DMS79 (cell line): ENCODE measurements around the gene SLC10A6.
"Not testable (repeated sequence)": the region's sequence is repeated elsewhere in the genome, so short reads cannot be mapped to it uniquely, and the experiment has no call there.

Experiments
- DNase-seq: peaks from one replicate; lab custom pipeline; 2025; lab: John Stamatoyannopoulos, UW

Gene SLC10A6

GRCh38 chr4:86848732-86849619 lies at the start of gene SLC10A6:
TSS of gene SLC10A6 (minus strand) at chr4:86849384. CDS start at chr4:86849115, 269 bp downstream.
- no peak for DNase-seq

GRCh38 chr4:86898562-86898961 lies 49.4 kb upstream of the SLC10A6 start:
- DNase-seq: no peak

GRCh38 chr4:86896596-86896995 lies 47.4 kb upstream of the SLC10A6 start:
- DNase-seq: no peak

GRCh38 chr4:86895692-86896488 lies 46.7 kb upstream of the SLC10A6 start:
- peak; percentile 18 for DNase-seq

- DNase-seq: no peak
Observed at GRCh38 chr4:86894455-86894854, 45.3 kb upstream of the SLC10A6 start.

GRCh38 chr4:86893136-86893535 lies 44.0 kb upstream of the SLC10A6 start:
- no peak for DNase-seq

GRCh38 chr4:86892636-86892960 lies 43.4 kb upstream of the SLC10A6 start:
- DNase-seq: no peak

GRCh38 chr4:86891762-86892635 lies 42.8 kb upstream of the SLC10A6 start, which contains the start of gene C4orf36:
TSS of gene C4orf36 (minus strand) at chr4:86892422. CDS start at chr4:86891520, 902 bp downstream.
- peak; percentile 32 for DNase-seq

GRCh38 chr4:86890790-86891189 lies 41.6 kb upstream of the SLC10A6 start:
- no peak for DNase-seq

GRCh38 chr4:86879641-86880040 lies 30.5 kb upstream of the SLC10A6 start:
- DNase-seq: no peak

GRCh38 chr4:86878640-86879039 lies 29.5 kb upstream of the SLC10A6 start:
- DNase-seq: no peak

- no peak for DNase-seq
Observed at GRCh38 chr4:86876894-86877685, 27.9 kb upstream of the SLC10A6 start.

GRCh38 chr4:86875436-86875835 lies 26.3 kb upstream of the SLC10A6 start:
- DNase-seq: not testable (repeated sequence)

- DNase-seq: no peak
Observed at GRCh38 chr4:86872135-86872534, 23.0 kb upstream of the SLC10A6 start.

GRCh38 chr4:86870442-86871069 lies 21.4 kb upstream of the SLC10A6 start:
- no peak for DNase-seq

- DNase-seq: no peak
Observed at GRCh38 chr4:86857341-86858052, 8.3 kb upstream of the SLC10A6 start.

- DNase-seq: no peak
Observed at GRCh38 chr4:86856896-86857295, 7.7 kb upstream of the SLC10A6 start.

- DNase-seq: no peak
Observed at GRCh38 chr4:86855572-86855971, 6.4 kb upstream of the SLC10A6 start.

- DNase-seq: no peak
Observed at GRCh38 chr4:86853209-86853608, 4.0 kb upstream of the SLC10A6 start.

- DNase-seq: no peak
Observed at GRCh38 chr4:86848136-86848535, 1.0 kb downstream of the SLC10A6 start.
